ENCODE results near the gene LASP1. TPM values are rescaled to one million over a fixed set of nuclear protein-coding genes. Genes with fewer than 3 reads are reported as not detected.

LASP1 gene
- polyA plus RNA-seq, 1 donor from 2014 or later: 56.3 TPM

GRCh38 chr17:38864636-38865398, 5.0 kb upstream of the LASP1 start:
- Histone ChIP-seq H3K4me2 (ENCODE audit: low read length) (no peak overlapping the region), H2AFZ (ENCODE audit: low read depth, low read length) (no peak overlapping the region), H3K27ac (ENCODE audit: low read length) (no peak overlapping the region), H3K9me2 (ENCODE audit: insufficient read depth, low read length) (no peaks in the 10 kb centered on the region), H4K20me1 (ENCODE audit: insufficient read depth) (no peaks in the 10 kb centered on the region), H3F3A (ENCODE audit: insufficient read depth, low read length, poor library complexity, severe bottlenecking) (peaks cover 5% of the 10 kb centered on the region), H3K27me3 (ENCODE audit: insufficient read depth, low read depth, low read length) (no peaks in the 10 kb centered on the region), H3K9ac (ENCODE audit: low read length) (no peak overlapping the region), H3K79me2 (replicated peaks; ENCODE audit: insufficient read depth, low read length) (no peaks in the 10 kb centered on the region), H3K4me3 (ENCODE audit: low read length) (no peak overlapping the region), H3K9me3 (ENCODE audit: low read length) (no peaks in the 10 kb centered on the region), H3K36me3 (ENCODE audit: insufficient read depth, low read length) (no peaks in the 10 kb centered on the region)
- TF ChIP-seq EZH2 (IDR thresholded peaks at IDR 0.05; ENCODE audit: borderline replicate concordance, insufficient read depth, low read length, poor library complexity, severe bottlenecking): no peak
- no peak for TF ChIP-seq CTCF (IDR thresholded peaks at IDR 0.05; ENCODE audit: poor library complexity, severe bottlenecking)
- TF ChIP-seq RAD21 (conservative IDR thresholded peaks at IDR 0.05): no peak
- TF ChIP-seq TAF1 (IDR thresholded peaks at IDR 0.05; ENCODE audit: low read depth): no peak
- TF ChIP-seq SMC3 (conservative IDR thresholded peaks at IDR 0.05; ENCODE audit: poor library complexity): no peak
- TF ChIP-seq POLR2AphosphoS5 (IDR thresholded peaks at IDR 0.05): no peak
- TF ChIP-seq MXI1 (conservative IDR thresholded peaks at IDR 0.05; ENCODE audit: poor library complexity, severe bottlenecking): no peak
- TF ChIP-seq EP300 (conservative IDR thresholded peaks at IDR 0.05; ENCODE audit: poor library complexity, severe bottlenecking): no peak

- Histone ChIP-seq H3K27ac (ENCODE audit: low read length) (peak overlapping the region; percentile 99), H3K4me2 (ENCODE audit: low read length) (peak overlapping the region; percentile 53), H3K36me3 (ENCODE audit: insufficient read depth, low read length) (no peaks in the 10 kb centered on the region), H3K9me3 (ENCODE audit: low read length) (no peaks in the 10 kb centered on the region), H4K20me1 (ENCODE audit: insufficient read depth) (peaks cover 4% of the 10 kb centered on the region), H3K9ac (ENCODE audit: low read length) (peak overlapping the region; percentile 99), H3K27me3 (ENCODE audit: insufficient read depth, low read depth, low read length) (no peaks in the 10 kb centered on the region), H3F3A (ENCODE audit: insufficient read depth, low read length, poor library complexity, severe bottlenecking) (peaks cover 5% of the 10 kb centered on the region), H2AFZ (ENCODE audit: low read depth, low read length) (no peak overlapping the region), H3K79me2 (replicated peaks; ENCODE audit: insufficient read depth, low read length) (peaks cover 17% of the 10 kb centered on the region), H3K9me2 (ENCODE audit: insufficient read depth, low read length) (no peaks in the 10 kb centered on the region), H3K4me3 (ENCODE audit: low read length) (peak overlapping the region; percentile 98)
- no peak for TF ChIP-seq POLR2AphosphoS5 (IDR thresholded peaks at IDR 0.05)
- peak; percentile 21 for TF ChIP-seq MXI1 (conservative IDR thresholded peaks at IDR 0.05; ENCODE audit: poor library complexity, severe bottlenecking)
- no peak for TF ChIP-seq EZH2 (IDR thresholded peaks at IDR 0.05; ENCODE audit: borderline replicate concordance, insufficient read depth, low read length, poor library complexity, severe bottlenecking)
- TF ChIP-seq SMC3 (conservative IDR thresholded peaks at IDR 0.05; ENCODE audit: poor library complexity): peak; percentile 61
- no peak for TF ChIP-seq TAF1 (IDR thresholded peaks at IDR 0.05; ENCODE audit: low read depth)
- no peak for TF ChIP-seq EP300 (conservative IDR thresholded peaks at IDR 0.05; ENCODE audit: poor library complexity, severe bottlenecking)
- TF ChIP-seq RAD21 (conservative IDR thresholded peaks at IDR 0.05): no peak
- peak; percentile 67 for TF ChIP-seq CTCF (IDR thresholded peaks at IDR 0.05; ENCODE audit: poor library complexity, severe bottlenecking)
- peak; percentile 42 for TF ChIP-seq REST (IDR thresholded peaks at IDR 0.05; ENCODE audit: borderline replicate concordance)
Measured at GRCh38 chr17:38867179-38867967, 2.5 kb upstream of the LASP1 start.

All from neural cell (in vitro differentiated cells).